ENCODE results near the gene RTEL1.

The RTEL1 gene

GRCh38 chr20:63686094-63686491, 28.0 kb downstream of the RTEL1 start:
- no peak for DNase-seq (ENCODE audit: low read depth, low spot score)
- Histone ChIP-seq H3K9ac (ENCODE audit: insufficient read length) (no peak overlapping the region), H3K27ac (no peak overlapping the region), H3K9me3 (ENCODE audit: low read depth, low read length) (no peaks in the 10 kb centered on the region), H3K4me3 (no peak overlapping the region), H3K36me3 (ENCODE audit: insufficient read depth, low read length) (no peaks in the 10 kb centered on the region)
- TF ChIP-seq POLR2AphosphoS5 (IDR thresholded peaks at IDR 0.05; ENCODE audit: borderline replicate concordance, low read depth, low read length) (no peak; the same call in 1 of the 2 replicates), FOXP2 (optimal IDR thresholded peaks at IDR 0.05; ENCODE audit: control extremely low read depth, extremely low read length, insufficient read depth) (no peak), EZH2 (IDR thresholded peaks at IDR 0.05) (no peak)

- TF ChIP-seq EZH2 (IDR thresholded peaks at IDR 0.05) (no peak), POLR2AphosphoS5 (IDR thresholded peaks at IDR 0.05; ENCODE audit: borderline replicate concordance, low read depth, low read length) (no peak), FOXP2 (optimal IDR thresholded peaks at IDR 0.05; ENCODE audit: control extremely low read depth, extremely low read length, insufficient read depth) (no peak)
- no peak for DNase-seq (ENCODE audit: low read depth, low spot score)
- H3K36me3 ChIP-seq (ENCODE audit: insufficient read depth, low read length): no peaks in the 10 kb centered on the region
- H3K27ac ChIP-seq: no peak overlapping the region
- H3K4me3 ChIP-seq: no peak overlapping the region
- H3K9me3 ChIP-seq (ENCODE audit: low read depth, low read length): no peaks in the 10 kb centered on the region
- no peak overlapping the region for H3K9ac ChIP-seq (ENCODE audit: insufficient read length)
These were observed 28.6 kb downstream of the RTEL1 start for GRCh38 chr20:63686492-63687321.

- no peak overlapping the region for H3K27ac ChIP-seq
These were observed 29.5 kb downstream of the RTEL1 start for GRCh38 chr20:63687419-63688178.

GRCh38 chr20:63688228-63689045, 30.3 kb downstream of the RTEL1 start:
- H3K9ac ChIP-seq (ENCODE audit: insufficient read length): no peak overlapping the region
- H3K27ac ChIP-seq: no peak overlapping the region
- no peak for DNase-seq (ENCODE audit: low read depth, low spot score)
- TF ChIP-seq POLR2AphosphoS5 (IDR thresholded peaks at IDR 0.05; ENCODE audit: borderline replicate concordance, low read depth, low read length) (no peak; the same call in 1 of the 2 replicates), EZH2 (IDR thresholded peaks at IDR 0.05) (no peak), FOXP2 (optimal IDR thresholded peaks at IDR 0.05; ENCODE audit: control extremely low read depth, extremely low read length, insufficient read depth) (no peak)
- H3K9me3 ChIP-seq (ENCODE audit: low read depth, low read length): no peaks in the 10 kb centered on the region
- H3K4me3 ChIP-seq: no peak overlapping the region
- no peaks in the 10 kb centered on the region for H3K36me3 ChIP-seq (ENCODE audit: insufficient read depth, low read length)

More at GRCh38 chr20:63687419-63688178, 29.5 kb downstream of the RTEL1 start:
- no peak overlapping the region for H3K4me3 ChIP-seq
- no peak for DNase-seq (ENCODE audit: low read depth, low spot score)
- H3K9ac ChIP-seq (ENCODE audit: insufficient read length): no peak overlapping the region
- TF ChIP-seq FOXP2 (optimal IDR thresholded peaks at IDR 0.05; ENCODE audit: control extremely low read depth, extremely low read length, insufficient read depth) (no peak), POLR2AphosphoS5 (IDR thresholded peaks at IDR 0.05; ENCODE audit: borderline replicate concordance, low read depth, low read length) (no peak), EZH2 (IDR thresholded peaks at IDR 0.05) (no peak)
- no peaks in the 10 kb centered on the region for H3K9me3 ChIP-seq (ENCODE audit: low read depth, low read length)
- H3K36me3 ChIP-seq (ENCODE audit: insufficient read depth, low read length): no peaks in the 10 kb centered on the region

- no peaks in the 10 kb centered on the region for H3K36me3 ChIP-seq (ENCODE audit: insufficient read depth, low read length)
- H3K27ac ChIP-seq: no peak overlapping the region
- no peaks in the 10 kb centered on the region for H3K9me3 ChIP-seq (ENCODE audit: low read depth, low read length)
- H3K9ac ChIP-seq (ENCODE audit: insufficient read length): no peak overlapping the region
- no peak for DNase-seq (ENCODE audit: low read depth, low spot score)
- TF ChIP-seq EZH2 (IDR thresholded peaks at IDR 0.05) (no peak), FOXP2 (optimal IDR thresholded peaks at IDR 0.05; ENCODE audit: control extremely low read depth, extremely low read length, insufficient read depth) (no peak), POLR2AphosphoS5 (IDR thresholded peaks at IDR 0.05; ENCODE audit: borderline replicate concordance, low read depth, low read length) (no peak)
- H3K4me3 ChIP-seq: no peak overlapping the region
These were observed 31.2 kb downstream of the RTEL1 start for GRCh38 chr20:63689046-63690002.

- TF ChIP-seq FOXP2 (optimal IDR thresholded peaks at IDR 0.05; ENCODE audit: control extremely low read depth, extremely low read length, insufficient read depth) (no peak), EZH2 (IDR thresholded peaks at IDR 0.05) (no peak), POLR2AphosphoS5 (IDR thresholded peaks at IDR 0.05; ENCODE audit: borderline replicate concordance, low read depth, low read length) (no peak)
- Histone ChIP-seq H3K27ac (no peak overlapping the region), H3K36me3 (ENCODE audit: insufficient read depth, low read length) (no peaks in the 10 kb centered on the region), H3K9ac (ENCODE audit: insufficient read length) (no peak overlapping the region), H3K9me3 (ENCODE audit: low read depth, low read length) (no peaks in the 10 kb centered on the region), H3K4me3 (no peak overlapping the region)
- no peak for DNase-seq (ENCODE audit: low read depth, low spot score)
These were observed 32.1 kb downstream of the RTEL1 start for GRCh38 chr20:63690003-63690897.
